HG02623 (cell line): ENCODE data around the gene TRMT1.
A peak's percentile ranks its signal among the peaks of the same experiment; 100 is the strongest.
"Not testable (repeated sequence)": the region's sequence is repeated elsewhere in the genome, so short reads cannot be mapped to it uniquely, and the experiment has no call there.

ENCODE experiments used
- ATAC-seq: cut with Tn5 transposase; IDR thresholded peaks from one replicate; pipeline ENCODE4 v1.9.1; 2021; ENCODE audit warnings: moderate library complexity; ENCODE audit not compliant: unreplicated experiment

TRMT1 gene

DNA sequence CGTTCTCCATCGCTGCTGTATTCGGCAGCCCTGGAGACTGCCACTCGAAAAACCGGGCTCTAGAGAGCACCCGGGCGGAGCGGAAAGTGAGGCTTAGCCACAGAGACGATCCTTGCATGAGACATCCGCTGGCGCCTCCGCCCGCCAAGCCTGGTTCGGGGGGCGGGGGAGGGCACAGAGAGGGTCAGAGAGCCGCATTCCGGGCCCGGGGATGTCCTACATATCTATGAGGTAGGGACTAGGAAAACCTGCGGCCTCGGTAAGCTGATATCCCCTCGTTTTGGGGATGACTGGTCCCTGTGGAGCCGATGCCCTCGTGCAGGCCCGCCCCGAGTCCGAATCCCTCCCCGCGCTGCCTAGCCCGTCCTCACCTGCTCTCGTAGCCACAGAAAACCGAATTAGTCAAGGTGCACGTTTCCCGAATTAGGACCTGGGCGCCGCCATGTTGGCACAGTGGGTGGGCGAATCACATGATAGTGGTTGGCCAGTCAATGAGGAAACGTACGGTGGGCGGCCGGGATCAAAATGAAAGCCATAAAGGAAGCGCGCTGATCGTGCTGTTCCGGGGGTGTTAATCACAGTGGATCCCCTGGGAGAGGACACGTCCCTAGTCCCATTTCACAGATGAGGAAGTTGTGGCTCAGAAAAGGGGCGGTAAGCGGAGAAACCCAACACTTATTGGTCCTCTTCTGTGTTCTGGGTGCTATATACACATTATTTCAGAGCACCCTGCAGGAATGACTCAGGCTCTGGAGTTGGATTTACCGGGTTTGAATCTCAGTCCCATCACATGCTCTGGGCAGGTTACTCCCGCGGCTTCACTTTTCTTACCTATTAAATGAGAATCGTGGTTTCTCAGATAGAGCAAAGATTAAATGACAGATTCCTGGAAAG, at the start of gene TRMT1:
TSS of gene TRMT1 (minus strand) at position 459 of the 894 bp plus-strand sequence. CDS start at position 118, 341 bp downstream.
- peak; percentile 46 for ATAC-seq

DNA sequence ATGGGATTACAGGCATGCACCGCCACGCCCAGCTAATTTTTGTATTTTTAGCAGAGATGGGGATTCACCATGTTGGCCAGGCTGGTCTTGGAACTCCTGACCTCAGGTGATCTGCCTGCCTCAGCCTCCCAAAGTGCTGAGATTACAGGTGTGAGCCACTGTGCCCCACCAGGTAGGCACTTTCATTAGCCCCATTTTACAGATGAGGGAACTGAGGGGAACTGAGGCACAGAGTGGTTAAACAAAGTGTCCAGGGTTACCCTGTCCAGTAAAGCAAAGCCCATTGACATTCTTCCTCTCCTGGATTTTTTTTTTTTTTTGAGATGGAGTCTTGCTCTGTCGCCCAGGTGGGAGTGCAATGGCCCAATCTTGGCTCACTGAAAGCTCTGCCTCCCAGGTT, 49.6 kb upstream of the TRMT1 start:
- ATAC-seq: not testable (repeated sequence)

DNA sequence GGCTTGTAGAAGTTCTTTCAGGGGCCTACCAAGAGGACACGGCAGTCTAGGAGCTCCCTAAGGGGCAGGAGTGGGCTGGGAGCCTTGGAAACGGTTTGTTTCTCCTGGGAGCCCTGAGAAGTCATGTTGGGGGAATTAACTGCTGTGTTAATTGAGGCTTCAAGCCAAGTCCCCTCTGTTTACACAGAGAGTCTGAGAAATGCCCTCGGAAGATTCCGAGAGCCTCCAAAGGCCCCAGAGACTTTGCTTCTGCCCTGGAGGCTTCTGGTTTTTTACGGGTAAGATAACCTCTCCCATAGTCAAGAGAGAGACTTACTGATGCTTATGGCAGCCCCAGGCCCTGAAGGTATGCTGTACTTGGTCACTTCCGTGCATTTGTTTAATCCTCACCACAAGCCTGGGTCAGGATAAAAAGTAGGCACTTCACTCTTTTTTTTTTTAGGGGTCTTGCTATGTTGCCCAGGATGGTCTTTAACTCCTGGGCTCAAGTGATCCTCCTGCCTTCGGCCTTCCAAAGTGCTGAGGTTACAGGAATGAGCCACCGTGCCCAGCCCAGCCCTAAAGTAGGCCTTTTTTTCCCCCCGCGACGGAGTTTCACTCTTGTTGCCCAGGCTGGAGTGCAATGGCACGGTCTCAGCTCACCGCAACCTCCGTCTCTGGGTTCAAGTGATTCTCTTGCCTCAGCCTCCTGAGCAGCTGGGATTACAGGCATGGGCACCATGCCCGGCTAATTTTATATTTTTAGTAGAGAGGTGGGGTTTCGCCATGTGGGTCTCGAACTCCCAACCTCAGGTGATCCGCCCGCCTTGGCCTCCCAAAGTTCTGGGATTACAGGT, 48.8 kb upstream of the TRMT1 start:
- no peak for ATAC-seq

DNA sequence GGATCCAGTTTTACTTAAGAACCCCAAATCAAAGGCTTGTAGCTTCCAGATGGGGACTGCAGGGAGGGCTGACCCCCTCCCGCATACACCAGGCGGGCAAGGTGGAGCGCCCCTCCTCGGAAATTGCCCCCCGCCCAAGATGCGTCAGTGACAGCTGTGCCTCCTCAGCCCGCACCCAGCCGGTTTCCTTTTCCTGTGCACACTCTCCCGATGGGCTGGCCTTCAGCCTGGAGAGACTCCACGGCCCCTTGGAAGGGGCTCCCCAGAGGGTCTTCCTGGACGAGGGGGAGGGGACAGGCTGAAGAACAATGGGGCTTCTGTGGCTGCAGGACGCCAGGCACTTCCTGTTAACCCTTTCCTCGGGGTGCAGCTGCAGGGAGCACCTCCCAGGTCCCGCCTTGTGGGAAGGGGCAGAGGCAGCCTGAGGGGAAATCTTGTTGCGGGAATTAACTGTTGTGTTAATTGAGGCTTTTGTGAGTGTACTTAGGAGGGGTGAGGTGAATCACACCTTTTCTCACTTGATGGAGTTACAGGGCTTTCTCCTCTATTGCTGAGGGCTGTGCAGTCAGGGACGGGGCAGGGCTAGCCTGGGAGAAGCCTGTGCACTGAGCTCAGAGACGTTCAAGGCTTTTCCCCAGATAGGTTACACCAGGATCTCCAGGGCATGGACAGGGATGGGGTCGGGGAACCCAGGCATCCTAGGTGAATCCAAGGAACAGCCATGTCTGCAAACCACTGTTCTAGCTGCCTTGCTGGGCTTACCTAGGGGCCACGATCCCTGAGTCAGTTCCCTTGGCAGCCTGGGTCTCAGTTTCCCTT, 48.0 kb upstream of the TRMT1 start:
- ATAC-seq: no peak

DNA sequence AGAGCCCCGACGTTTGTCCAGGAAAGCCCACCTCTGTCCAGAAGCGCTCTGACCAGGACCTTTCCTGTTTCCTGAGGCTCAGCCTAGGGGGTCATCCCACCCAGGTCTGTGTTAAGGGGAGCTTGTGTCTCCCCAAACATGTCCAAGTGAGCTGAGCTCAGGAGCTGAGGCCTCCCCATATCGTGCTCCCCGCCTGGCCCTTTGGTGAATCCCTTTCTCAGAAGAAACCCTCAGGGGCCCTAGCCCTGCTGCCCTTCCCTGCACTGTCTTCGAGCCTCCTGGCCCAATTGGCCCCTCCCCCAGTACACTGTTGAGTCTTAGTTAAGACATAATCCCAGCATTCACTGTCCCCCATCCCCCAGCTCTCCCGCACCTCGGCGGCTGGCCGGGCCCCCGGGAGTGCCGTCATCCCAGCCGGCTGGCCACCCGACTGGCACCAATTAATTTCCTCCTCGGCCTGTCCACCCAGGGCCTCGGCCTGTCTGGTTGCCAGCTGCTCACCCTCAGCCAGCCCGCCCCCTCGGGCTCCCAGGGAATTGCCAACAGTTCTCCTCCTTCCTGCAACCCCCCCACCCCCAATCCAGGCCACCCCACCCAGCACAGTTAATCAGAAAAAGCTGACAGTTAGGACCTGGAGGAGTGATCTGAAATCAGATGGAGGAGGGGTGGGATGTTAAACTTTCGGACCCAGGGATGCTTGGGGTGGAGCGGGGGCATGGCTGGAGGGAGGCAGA, 47.2 kb upstream of the TRMT1 start:
- no peak for ATAC-seq

DNA sequence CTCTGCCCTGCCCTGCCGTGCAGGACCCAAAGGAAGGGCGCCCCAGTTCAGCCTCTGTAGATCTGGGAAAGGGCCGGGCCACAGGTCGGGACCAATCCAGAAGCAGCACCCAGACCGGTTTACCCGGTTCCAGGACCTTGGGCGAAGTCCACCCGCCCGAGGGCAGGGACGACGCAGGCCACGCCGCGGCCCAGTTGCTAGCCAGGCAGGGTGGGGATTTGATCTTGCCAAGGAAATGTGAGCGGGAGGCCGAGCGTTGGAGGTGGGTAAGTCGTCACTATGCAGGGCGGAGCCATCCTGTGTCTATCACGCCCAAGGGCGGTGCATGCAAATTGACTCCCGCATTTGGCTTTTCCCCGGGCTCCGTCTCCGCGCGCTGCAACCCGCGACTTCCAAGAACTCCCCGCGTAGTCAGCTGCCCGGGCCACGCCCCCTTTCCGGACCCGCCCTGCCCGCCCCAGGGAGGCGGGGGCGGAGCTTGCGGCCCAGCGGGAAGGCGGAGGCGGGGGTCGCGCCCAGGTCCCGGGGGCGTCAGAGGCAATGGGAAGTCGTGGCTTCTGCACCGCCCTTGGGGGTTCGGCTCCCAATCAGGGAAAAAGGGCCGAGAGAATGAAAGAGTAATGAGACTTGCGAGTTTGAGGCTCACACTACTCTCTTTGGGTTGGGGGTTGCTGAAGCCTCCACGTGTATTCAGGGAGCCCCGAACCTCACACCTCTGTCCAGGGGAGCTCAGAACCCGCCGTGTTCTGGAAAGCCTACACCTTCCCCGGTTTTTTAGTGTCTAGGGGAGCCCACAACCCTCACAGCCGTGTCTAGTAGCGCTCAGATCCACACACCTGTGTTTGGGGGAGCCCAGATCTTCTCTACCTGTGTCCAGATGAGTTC, 46.4 kb upstream of the TRMT1 start:
- no peak for ATAC-seq

DNA sequence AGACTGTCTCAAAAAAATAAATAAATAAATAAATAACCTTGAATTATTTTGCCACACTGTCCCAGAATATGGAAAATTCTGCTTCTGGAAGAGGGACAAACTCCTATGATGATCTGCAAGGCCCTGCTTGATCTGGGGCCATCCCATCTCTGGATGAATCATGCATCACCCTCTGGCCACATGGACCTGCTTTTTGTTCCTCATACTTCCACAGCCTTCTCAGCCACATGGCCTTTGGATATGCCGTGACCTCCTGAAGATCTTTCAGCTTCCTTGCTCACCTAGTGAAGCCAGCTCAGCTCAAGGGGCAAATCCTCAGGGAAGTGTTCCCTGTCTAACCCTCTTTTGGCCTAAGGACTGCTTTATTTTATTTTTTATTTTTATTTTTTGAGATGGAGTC, 44.0 kb upstream of the TRMT1 start:
- ATAC-seq: no peak

DNA sequence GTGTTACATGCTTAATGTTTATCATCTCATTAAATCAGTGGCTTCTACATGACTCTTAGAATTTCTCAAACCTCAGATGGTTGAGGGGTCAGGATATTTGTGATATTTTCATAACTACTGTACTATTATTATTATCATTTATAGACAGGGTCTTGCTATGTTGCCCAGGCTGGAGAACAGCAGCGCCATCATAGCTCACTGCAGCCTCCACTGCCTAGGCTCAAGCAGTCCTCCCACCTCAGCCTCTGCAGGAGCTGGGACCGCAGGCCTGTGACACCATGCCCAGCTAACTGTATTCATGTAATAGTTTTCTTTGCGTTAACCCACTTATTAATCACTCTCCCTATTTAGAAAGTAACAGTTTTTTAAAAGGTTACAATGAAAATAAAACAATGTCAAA, 43.2 kb upstream of the TRMT1 start:
- no peak for ATAC-seq

DNA sequence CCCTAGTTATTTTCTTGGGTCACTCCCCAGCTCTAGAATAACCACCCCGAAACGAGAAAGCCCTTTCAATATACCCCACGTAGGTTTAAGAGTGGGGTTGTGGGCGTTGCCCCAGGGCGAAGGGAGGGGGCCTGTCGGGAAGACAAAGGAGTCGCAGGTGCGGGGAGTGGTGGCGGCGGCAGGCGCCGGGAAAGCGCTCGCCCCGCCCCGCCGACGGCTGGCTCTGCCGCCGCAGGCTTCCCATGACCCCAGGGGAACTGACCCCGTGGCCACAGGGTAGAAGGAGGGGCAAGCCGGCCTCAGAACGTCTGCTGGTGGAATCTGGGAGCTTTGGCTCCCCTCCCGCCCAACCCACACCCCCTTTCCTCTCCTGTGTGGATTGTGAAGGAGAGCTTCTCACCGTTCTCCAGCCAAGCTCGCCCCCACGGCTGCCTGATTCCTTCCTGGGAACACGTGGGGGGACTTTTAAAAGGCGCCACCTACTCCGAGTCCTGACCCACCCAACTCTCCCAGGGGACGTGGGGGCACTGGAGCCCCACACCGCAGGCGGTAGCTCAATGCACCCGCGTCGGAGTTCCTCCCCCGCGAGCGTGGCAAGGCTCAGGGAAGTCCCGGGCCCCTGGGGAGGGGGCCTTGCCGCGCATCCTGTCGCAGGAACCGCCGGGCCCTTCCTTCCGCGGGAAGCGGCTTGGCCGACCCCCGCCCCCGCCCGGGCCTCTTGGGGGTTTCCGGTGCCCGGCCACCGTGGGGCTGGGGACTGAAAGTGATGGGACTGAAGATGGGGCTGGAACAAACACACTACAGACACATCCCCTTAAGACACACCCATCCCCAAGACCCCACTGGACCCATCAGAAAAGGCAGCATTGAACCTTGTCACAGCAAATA, 39.2 kb upstream of the TRMT1 start:
- ATAC-seq: no peak

DNA sequence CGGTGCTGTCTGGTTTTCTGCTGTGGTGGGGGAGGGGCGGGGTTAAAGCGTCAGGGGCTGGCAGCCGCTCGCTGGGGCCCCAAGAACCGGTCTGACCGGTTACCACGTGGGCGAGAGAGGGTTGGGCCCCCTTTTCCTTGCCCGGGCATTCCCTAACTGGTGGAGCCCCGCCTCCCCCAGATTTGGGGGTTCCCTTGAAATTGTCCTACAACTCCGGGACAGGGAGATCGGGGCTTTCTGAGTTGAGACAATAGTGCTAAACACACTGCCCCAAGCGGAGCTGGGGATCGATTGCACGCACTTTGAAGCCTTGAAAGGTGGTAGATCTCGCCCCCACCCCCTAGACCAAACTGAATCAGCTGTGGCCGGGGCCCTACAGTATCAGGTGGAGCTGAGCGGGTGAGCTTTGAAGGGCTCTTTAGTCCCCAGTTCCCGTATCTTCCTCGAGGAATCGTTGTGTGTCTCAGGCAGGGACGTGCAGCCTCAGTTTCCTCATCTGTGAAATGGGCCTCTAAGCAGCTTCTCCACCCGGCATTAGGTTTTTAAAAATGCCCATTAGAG, 38.5 kb upstream of the TRMT1 start:
- no peak for ATAC-seq

DNA sequence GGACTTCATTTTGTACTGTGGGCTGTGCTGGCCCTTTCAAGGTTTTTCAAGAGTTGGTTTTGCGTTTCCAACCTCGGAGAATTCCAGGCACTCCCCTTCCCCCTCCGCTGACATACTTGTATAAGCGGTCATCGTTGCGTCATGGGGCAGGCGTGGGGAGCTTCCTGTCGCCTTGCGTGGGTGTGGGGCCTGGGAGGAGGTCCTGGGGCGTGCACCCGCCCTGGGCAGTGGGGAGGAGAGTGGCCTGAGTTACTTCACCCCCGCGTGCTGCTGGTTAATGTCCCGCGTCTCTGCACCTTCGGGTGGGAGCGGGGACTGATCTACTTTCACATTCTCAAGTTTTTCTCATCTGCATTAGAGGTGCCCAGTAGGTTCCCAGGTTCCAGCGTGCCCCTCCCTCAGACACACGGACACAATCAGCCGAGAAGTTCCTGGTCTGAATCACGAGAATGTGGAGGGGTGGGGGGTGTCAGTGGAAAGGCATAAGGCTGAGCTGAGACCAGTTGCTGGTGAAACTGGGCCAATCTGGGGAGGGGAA, 37.8 kb upstream of the TRMT1 start:
- ATAC-seq: no peak

DNA sequence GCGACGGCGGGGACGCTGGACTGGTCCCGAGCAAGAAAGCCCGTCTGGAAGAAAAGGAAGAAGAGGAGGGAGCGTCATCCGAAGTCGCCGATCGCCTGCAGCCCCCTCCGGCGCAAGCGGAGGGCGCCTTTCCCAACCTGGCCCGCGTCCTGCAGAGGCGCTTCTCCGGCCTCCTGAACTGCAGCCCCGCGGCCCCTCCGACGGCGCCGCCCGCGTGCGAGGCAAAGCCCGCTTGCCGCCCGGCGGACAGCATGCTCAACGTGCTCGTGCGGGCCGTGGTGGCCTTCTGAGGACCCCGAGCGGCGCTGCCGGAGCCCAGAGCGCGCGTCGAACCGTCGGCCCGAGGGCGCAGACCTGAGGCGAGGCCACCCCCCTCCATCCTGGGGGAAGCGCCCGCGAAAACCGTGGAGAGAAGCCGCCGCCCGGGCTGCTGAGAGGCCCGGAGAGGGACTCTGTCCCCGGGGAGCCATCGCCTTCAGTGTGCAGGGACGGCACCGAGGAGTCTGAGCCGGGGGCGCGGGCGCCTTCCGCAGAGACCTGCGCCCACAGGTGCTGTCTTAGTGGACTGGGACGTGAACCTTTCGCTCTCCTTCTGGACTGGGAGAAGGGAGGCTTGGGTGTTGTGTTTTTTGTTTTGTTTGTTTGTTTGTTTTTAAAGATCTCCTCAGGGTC, 37.2 kb upstream of the TRMT1 start:
- no peak for ATAC-seq

DNA sequence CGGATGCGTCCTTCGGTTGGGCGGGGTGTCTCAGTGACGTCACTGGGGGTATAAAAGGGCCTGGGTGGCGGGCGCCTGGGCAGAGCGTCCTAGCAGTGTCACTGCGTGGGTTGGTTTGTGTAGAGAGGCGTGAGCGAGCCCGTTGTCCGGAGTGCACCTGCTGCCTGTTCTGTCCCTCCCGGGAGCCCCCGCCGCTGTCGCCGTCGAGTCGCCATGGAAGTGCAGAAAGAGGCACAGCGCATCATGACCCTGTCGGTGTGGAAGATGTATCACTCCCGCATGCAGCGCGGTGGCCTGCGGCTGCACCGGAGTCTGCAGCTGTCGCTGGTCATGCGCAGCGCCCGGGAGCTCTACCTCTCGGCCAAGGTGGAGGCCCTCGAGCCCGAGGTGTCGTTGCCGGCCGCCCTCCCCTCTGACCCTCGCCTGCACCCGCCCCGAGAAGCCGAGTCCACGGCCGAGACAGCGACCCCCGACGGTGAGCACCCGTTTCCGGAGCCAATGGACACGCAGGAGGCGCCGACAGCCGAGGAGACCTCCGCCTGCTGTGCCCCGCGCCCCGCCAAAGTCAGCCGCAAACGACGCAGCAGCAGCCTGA, 36.5 kb upstream of the TRMT1 start:
- ATAC-seq: peak; percentile 25

DNA sequence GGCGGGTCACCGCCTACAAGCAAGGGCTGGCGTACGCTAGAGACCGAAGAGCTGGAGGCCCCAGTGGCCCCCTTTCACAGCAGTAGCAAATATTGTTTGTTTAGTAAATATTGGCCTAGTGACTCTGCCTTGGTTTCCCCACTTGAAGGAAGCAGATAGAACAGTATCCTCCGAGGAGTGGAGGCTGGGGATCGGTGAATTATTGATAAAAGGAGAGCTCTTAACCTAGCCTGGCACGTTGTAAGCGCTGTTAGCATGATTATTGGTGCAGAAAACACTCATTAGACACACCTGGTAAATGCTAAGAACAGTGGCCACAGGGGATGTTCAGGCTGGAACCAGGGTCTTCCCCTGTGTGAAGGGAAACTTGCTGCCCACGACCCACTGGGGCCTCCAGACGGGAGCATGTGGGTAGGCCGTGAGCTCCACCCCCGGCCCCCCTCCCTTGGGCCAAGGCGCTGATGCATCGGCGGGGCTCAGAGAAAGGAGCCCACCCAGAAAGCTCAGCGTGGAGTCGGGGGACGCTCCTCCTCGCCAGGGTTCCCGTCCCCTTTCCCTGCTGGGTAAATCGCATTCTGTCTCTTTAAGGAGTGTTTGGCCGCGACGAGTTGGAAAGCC, 35.9 kb upstream of the TRMT1 start:
- ATAC-seq: peak; percentile 1

DNA sequence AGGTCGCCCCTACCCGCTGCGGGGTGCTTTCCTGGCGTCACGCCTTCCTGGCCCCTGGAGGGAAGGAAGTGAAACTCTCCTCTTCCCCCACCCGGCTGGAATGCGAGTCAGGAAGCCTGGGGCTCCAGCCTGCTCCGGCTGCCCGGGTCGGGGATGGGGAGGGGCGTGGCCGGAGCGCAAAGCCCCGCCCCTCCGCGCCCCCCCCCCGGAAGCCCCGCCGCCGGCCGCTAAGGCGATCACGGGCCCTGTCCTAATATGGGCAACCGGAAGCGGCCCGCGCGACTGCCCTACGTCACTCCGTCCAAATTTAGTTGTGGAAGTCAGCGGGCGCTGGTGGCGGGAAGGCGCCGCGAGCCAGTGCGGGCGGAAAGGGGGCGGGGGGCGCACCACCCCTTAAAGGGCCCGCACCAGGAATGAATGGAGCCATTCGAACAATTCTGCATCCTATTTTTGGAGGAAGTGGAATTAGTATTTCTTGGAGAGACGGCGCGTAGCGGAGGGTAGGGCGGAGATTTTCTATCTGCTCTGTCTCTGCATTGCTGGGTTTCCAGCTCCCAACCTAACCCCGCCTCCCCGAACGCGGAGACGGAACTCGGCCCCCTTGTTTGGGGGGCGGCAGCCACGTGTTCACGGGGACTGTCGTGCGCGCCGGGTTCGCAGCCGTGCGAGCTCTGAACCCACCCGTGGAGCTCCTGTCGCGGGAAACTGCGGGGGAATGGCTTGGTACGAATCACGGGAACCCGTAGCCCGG, 35.2 kb upstream of the TRMT1 start:
- ATAC-seq: peak; percentile 35
